Measurements from ENCODE around the gene OR2T35.
"Not testable (repeated sequence)": the region's sequence is repeated elsewhere in the genome, so short reads cannot be mapped to it uniquely, and the experiment has no call there.

The OR2T35 gene

DNA sequence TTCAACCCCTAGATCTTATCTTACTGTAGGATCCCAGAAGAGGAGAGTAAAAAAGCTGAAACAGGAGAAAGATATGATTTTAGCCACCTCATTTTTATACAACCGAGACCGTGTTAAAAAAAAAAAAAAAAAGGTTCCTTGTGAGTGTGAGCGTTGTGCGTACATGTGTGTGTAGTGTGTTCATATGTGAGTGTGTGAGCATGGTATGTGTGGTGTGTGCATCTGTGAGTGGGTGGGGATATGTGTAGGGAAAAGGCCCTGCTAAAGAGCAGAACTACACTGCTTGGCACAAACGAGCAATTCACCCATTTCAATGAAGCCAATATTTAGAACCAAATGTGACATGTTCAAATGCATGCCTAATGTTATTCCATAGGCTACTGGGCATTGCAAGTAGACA is 3.5 kb downstream of the OR2T35 start:
- H3K4me3 ChIP-seq (ENCODE audit: low read length); H3K36me3 ChIP-seq (ENCODE audit: control insufficient read depth, insufficient read depth, low read length); H3K4me1 ChIP-seq (ENCODE audit: control insufficient read depth, insufficient read depth, low read length); H3K9ac ChIP-seq (ENCODE audit: low read length); H3K27me3 ChIP-seq (ENCODE audit: control insufficient read depth, insufficient read depth, low read length); H3K27ac ChIP-seq (ENCODE audit: low read depth, low read length): not testable (repeated sequence)

DNA sequence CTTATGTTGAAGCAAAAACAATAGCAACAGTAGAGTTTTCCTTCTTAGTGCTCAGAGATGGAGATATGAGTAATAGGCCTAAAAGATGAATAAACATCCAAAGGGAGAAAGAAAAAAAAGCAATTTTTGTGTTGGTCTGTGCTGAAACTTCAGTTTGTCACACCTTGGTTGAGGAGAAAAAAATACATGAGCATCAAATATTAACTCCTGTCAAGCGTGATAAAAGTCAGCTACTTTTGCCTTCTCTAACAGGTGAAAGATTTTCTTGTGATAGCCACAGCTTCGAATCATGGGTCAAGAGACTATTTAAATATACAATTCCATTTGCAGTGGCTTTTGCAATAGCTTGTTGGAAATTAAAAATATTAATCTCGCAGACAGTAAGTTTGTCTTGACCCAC is 4.2 kb downstream of the OR2T35 start:
- H3K4me1 ChIP-seq (ENCODE audit: control insufficient read depth, insufficient read depth, low read length); H3K9ac ChIP-seq (ENCODE audit: low read length): not testable (repeated sequence)

DNA sequence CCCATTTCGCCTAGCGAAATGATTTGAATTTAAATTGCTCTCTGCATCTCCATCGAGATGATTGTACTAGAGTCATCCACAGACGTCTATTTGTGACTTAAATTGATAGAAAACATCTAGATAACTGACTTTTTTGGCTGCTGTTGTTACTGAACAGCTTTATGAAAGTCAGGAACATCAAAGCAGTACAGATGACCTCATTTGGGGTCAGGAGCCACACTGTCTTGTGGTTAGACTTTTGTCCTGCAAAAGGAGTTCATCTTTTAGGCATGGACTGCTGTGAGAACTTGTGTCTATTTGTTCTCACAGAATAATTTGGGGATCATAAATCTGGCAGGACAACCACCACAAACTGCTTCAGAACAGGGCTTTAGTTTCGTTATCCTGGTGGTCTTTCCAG is 5.4 kb downstream of the OR2T35 start:
- not testable (repeated sequence) for H3K27me3 ChIP-seq (ENCODE audit: control insufficient read depth, insufficient read depth, low read length); H3K36me3 ChIP-seq (ENCODE audit: control insufficient read depth, insufficient read depth, low read length); H3K4me1 ChIP-seq (ENCODE audit: control insufficient read depth, insufficient read depth, low read length); H3K4me3 ChIP-seq (ENCODE audit: low read length); H3K9ac ChIP-seq (ENCODE audit: low read length); H3K27ac ChIP-seq (ENCODE audit: low read depth, low read length)

More for the DNA sequence above, 4.2 kb downstream of the OR2T35 start:
- H3K27me3 ChIP-seq (ENCODE audit: control insufficient read depth, insufficient read depth, low read length); H3K36me3 ChIP-seq (ENCODE audit: control insufficient read depth, insufficient read depth, low read length); H3K4me3 ChIP-seq (ENCODE audit: low read length); H3K27ac ChIP-seq (ENCODE audit: low read depth, low read length): not testable (repeated sequence)

DNA sequence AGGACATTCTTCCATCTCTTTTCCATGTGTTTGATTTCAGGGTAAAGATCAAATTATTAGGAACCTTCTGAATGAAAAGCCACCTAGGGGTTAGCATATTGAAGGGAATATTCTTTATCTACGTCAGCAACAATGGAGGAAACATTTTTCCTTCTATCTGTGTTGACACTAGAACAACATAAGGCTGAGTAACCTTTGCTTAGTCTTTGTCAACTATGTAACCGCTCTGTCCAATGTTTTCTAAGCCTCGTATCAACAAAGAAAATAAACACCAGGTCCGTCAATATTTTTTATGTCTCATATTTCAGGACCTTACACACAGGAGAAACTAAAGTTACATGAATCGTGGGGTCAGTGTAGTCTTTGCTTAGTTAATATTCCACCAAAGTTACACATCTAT is 8.5 kb downstream of the OR2T35 start:
- H3K27me3 ChIP-seq (ENCODE audit: control insufficient read depth, insufficient read depth, low read length); H3K4me1 ChIP-seq (ENCODE audit: control insufficient read depth, insufficient read depth, low read length): not testable (repeated sequence)

DNA sequence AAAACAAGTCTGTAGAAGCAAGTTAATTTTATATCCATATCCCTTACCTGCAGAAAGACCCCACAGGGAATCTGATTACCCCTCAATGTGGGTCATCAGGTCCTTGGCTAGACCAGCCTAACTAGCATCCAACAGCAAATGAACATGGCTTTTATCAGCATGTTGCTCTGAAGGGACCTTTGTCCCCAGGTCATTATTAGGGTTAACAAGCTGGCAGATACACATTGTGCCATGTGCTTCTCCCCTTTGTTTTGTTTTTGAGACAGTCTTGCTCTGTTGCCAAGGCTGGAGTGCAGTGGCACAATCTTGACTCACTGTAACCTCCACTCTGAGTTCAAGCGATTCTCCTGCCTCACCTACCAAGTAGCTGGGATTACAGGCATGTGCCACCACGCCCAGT is 10.1 kb downstream of the OR2T35 start, which contains the start of gene OR2T11:
TSS of gene OR2T11 (minus strand) at position 101 of the 400 bp plus-strand sequence. CDS start 7,963 bp downstream, outside the sequence.
- H3K4me1 ChIP-seq (ENCODE audit: control insufficient read depth, insufficient read depth, low read length); H3K27me3 ChIP-seq (ENCODE audit: control insufficient read depth, insufficient read depth, low read length); H3K27ac ChIP-seq (ENCODE audit: low read depth, low read length); H3K9ac ChIP-seq (ENCODE audit: low read length); H3K4me3 ChIP-seq (ENCODE audit: low read length); H3K36me3 ChIP-seq (ENCODE audit: control insufficient read depth, insufficient read depth, low read length): not testable (repeated sequence)

More for the DNA sequence above, 8.5 kb downstream of the OR2T35 start:
- H3K36me3 ChIP-seq (ENCODE audit: control insufficient read depth, insufficient read depth, low read length); H3K27ac ChIP-seq (ENCODE audit: low read depth, low read length); H3K4me3 ChIP-seq (ENCODE audit: low read length); H3K9ac ChIP-seq (ENCODE audit: low read length): not testable (repeated sequence)

DNA sequence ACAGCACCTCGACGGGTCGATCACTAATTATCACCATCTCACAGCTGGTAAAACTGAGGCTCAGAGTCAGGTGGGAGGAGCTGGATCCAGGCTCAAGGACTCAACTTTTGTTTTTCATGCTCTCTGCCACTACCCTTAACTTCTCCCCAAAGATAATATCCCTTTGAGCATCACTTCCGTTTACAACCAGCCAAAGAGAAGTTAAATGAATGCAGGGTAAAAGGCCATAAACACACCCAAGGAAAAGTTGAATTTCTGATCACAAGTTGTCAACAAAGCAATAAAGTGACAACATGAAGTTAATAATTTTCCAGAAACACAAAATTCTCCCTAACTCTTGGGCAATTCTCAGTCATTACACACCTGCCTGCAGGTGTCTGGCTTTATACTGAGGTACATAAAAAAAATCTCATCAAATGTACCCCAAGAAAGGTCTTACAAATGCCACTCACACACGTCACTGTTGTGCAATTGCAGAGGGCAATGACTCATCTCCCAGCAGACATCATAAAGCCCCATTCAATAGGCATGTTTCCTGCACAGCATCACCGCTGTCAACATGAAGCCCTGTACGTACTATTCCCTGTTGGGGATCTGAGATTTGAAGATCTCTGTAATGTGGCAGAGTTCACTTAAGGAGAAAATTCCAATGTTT is 13.6 kb downstream of the OR2T35 start:
- no peak overlapping the region for H3K9ac ChIP-seq (ENCODE audit: low read length)
- H3K36me3 ChIP-seq (ENCODE audit: control insufficient read depth, insufficient read depth, low read length), result no peaks in the 10 kb centered on the region
- no peak overlapping the region for H3K4me3 ChIP-seq (ENCODE audit: low read length)
- no peak overlapping the region for H3K27ac ChIP-seq (ENCODE audit: low read depth, low read length)
- no peaks in the 10 kb centered on the region for H3K4me1 ChIP-seq (ENCODE audit: control insufficient read depth, insufficient read depth, low read length)
- H3K27me3 ChIP-seq (ENCODE audit: control insufficient read depth, insufficient read depth, low read length), result no peaks in the 10 kb centered on the region

DNA sequence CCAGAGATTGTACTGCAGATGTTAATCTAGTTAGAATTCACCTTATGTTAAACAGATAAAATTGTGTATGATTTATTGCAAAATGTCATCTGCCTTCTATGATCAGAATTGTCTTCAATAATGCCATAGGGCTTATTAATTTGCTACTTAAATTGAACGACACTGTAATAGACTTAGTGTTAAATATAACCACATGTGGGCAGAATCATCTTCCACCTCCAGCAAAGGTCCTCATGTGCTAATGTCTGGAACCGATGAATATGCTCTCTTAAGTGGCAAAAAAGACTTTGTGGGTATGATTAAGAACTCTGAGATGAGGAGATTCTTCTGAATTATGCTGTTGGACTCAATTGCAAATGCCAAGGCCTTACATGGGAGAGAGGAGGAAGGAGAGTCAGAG is 14.5 kb downstream of the OR2T35 start:
- H3K27ac ChIP-seq (ENCODE audit: low read depth, low read length), result no peak overlapping the region
- no peak overlapping the region for H3K9ac ChIP-seq (ENCODE audit: low read length)
- H3K36me3 ChIP-seq (ENCODE audit: control insufficient read depth, insufficient read depth, low read length), result no peaks in the 10 kb centered on the region
- H3K4me3 ChIP-seq (ENCODE audit: low read length), result no peak overlapping the region
- H3K4me1 ChIP-seq (ENCODE audit: control insufficient read depth, insufficient read depth, low read length), result no peaks in the 10 kb centered on the region
- H3K27me3 ChIP-seq (ENCODE audit: control insufficient read depth, insufficient read depth, low read length), result no peaks in the 10 kb centered on the region

DNA sequence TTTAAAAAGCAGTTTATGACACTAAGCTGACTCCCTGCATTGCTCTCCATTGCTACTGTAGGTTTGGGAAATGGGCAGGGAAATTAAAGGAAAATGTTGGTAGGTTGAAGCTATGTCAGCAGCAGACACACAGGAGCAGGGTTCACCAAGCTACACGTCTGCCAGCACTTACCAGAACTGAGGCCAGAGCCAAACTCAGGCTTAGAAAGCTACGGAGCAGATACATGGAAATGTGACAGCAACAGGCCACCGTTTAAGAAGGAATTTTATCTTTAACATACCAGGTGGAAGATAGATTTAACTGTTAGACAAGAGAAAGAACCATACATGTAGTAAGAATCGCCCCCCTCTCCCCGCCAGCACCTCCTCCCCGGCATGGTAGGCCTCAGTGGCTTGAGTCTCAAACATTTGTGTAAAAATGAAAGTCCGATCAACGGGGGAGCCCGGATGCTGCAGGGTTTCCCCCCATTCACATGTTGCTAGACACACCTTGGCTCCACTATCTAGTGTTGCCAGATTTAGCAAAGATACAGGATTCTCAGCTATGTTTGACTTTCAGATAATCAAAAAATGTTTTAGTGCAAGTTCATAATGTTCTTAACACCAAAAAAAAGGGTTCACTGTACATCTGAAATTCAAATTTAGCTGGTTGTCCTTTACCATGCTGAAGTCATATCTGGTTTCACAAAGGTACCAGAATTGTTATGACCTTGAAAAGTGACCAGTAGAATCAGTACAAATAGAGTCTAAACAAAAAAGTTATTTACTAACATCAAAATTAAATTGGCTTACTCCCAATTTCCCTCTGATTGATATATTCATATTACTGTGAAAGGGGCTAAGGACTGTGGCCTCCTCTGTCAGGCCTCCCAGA is 16.9 kb downstream of the OR2T35 start:
- Histone ChIP-seq H3K9ac (ENCODE audit: low read length) (no peak overlapping the region), H3K27ac (ENCODE audit: low read depth, low read length) (no peak overlapping the region), H3K27me3 (ENCODE audit: control insufficient read depth, insufficient read depth, low read length) (no peaks in the 10 kb centered on the region), H3K4me3 (ENCODE audit: low read length) (no peak overlapping the region), H3K36me3 (ENCODE audit: control insufficient read depth, insufficient read depth, low read length) (no peaks in the 10 kb centered on the region), H3K4me1 (ENCODE audit: control insufficient read depth, insufficient read depth, low read length) (no peaks in the 10 kb centered on the region)

DNA sequence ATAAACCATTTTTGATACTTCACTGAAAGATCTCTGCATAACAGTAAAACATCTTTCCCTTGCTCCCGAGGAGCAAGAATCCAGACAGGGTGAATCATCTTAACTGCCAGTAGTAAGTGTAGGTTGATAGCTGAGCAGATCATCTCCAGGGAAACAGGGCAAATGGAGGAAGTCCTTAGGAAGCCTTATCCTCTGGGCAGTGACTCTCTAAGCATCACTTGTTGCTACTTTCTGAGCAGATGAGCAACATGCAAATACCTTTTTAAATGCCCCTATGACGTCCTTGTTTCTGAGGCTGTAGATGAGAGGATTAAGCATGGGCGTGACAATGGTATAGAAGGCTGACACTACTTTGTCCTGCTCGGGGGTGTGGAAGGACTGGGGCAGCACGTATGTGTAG is 19.1 kb downstream of the OR2T35 start:
- H3K9ac ChIP-seq (ENCODE audit: low read length), result no peak overlapping the region
- no peaks in the 10 kb centered on the region for H3K4me1 ChIP-seq (ENCODE audit: control insufficient read depth, insufficient read depth, low read length)
- no peaks in the 10 kb centered on the region for H3K36me3 ChIP-seq (ENCODE audit: control insufficient read depth, insufficient read depth, low read length)
- no peak overlapping the region for H3K27ac ChIP-seq (ENCODE audit: low read depth, low read length)
- H3K27me3 ChIP-seq (ENCODE audit: control insufficient read depth, insufficient read depth, low read length), result no peaks in the 10 kb centered on the region
- no peak overlapping the region for H3K4me3 ChIP-seq (ENCODE audit: low read length)

DNA sequence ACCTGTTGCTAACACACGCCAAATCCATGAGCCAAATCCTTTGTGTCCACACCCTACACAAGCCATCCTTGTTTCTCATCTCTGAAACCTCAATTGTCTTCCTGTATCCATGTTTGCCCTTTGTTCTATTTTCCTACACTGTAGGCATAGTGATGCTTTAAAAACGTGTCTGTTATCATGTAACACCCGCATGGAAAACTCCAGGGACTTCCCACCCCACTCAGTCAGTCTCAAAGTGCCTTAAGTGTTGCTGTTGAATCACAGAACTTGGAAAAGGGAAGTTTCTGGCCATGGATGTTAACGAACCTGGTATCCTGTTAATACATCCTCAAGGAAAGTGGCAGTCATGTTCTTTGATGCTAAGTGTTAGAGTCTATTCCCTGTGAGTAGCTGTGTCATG is 19.9 kb downstream of the OR2T35 start:
- Histone ChIP-seq H3K27me3 (ENCODE audit: control insufficient read depth, insufficient read depth, low read length) (no peaks in the 10 kb centered on the region), H3K36me3 (ENCODE audit: control insufficient read depth, insufficient read depth, low read length) (no peaks in the 10 kb centered on the region), H3K9ac (ENCODE audit: low read length) (no peak overlapping the region), H3K4me1 (ENCODE audit: control insufficient read depth, insufficient read depth, low read length) (no peaks in the 10 kb centered on the region), H3K27ac (ENCODE audit: low read depth, low read length) (no peak overlapping the region), H3K4me3 (ENCODE audit: low read length) (no peak overlapping the region)

DNA sequence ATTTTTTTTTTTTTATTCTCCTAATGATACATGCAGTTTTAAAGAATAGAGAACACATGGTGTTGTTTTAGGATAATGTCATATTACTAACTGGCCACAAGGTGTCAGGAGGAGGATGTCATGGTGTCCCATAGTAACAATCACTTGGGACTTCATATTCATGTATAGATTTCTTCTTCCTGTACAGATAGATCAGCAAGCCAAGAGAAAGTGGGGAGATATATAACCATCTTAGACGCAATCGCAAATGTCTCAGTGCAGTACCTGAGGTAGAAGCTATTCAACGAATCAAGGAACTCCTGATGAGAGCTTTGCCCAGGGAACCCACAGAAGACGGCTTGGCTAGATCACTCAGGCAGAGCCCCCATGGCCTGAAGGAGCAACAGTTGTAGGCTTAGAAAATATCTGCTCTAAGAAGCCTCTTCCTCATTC is 22.5 kb downstream of the OR2T35 start:
- H3K27ac ChIP-seq (ENCODE audit: low read depth, low read length), result no peak overlapping the region
- H3K9ac ChIP-seq (ENCODE audit: low read length), result no peak overlapping the region
- no peak overlapping the region for H3K4me3 ChIP-seq (ENCODE audit: low read length)
- H3K36me3 ChIP-seq (ENCODE audit: control insufficient read depth, insufficient read depth, low read length), result no peaks in the 10 kb centered on the region
- H3K27me3 ChIP-seq (ENCODE audit: control insufficient read depth, insufficient read depth, low read length), result no peaks in the 10 kb centered on the region
- H3K4me1 ChIP-seq (ENCODE audit: control insufficient read depth, insufficient read depth, low read length), result no peaks in the 10 kb centered on the region

DNA sequence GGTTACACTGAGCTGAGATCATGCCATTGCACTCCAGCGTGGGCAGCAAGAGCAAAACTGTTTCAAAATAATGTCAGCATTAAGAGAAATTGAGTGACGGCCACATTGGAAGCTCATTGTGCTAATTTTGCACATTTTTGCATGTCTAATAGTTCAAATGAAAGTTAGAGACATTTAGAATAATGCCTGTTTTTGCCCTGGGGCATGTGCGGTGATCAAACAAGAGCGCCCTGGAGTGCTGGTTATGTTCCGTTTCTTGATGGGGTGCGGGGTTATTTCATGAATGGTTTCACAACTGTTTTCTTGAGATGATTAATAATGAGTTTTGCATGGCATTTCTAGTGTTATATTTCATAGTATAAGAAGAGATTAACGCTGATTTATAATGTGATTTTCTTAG is 23.3 kb downstream of the OR2T35 start:
- H3K4me3 ChIP-seq (ENCODE audit: low read length), result no peak overlapping the region
- no peaks in the 10 kb centered on the region for H3K27me3 ChIP-seq (ENCODE audit: control insufficient read depth, insufficient read depth, low read length)
- no peak overlapping the region for H3K27ac ChIP-seq (ENCODE audit: low read depth, low read length)
- H3K36me3 ChIP-seq (ENCODE audit: control insufficient read depth, insufficient read depth, low read length), result no peaks in the 10 kb centered on the region
- no peak overlapping the region for H3K9ac ChIP-seq (ENCODE audit: low read length)
- H3K4me1 ChIP-seq (ENCODE audit: control insufficient read depth, insufficient read depth, low read length), result no peaks in the 10 kb centered on the region

DNA sequence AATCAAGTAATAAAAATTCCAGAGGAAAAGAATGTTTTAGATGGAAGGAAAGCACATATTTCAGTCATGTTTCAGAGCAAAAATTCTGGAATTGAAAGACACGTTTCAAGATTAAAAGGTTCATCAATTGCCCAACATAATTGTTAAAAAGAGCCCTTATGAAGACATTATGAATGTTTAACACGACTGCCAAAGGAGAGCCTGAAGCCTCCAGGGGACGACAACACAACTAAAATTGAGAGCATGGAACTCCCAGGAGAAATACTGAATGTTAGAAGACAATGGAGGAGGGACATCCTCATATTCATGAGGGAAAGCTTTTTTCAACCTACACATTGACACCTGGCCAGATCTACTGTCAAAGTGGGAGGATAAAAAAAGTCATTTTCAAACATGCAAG is 26.2 kb downstream of the OR2T35 start:
- H3K27me3 ChIP-seq (ENCODE audit: control insufficient read depth, insufficient read depth, low read length), result no peaks in the 10 kb centered on the region
- no peak overlapping the region for H3K4me3 ChIP-seq (ENCODE audit: low read length)
- no peak overlapping the region for H3K27ac ChIP-seq (ENCODE audit: low read depth, low read length)
- H3K9ac ChIP-seq (ENCODE audit: low read length), result no peak overlapping the region
- no peaks in the 10 kb centered on the region for H3K36me3 ChIP-seq (ENCODE audit: control insufficient read depth, insufficient read depth, low read length)
- H3K4me1 ChIP-seq (ENCODE audit: control insufficient read depth, insufficient read depth, low read length), result no peaks in the 10 kb centered on the region
